Nephron (organoid): ENCODE data around the gene EPS8L2.

Experiments
- H3K27ac Mint-ChIP-seq, 3 experiments: 2 replicates each; pipeline ENCODE4 v1.8.0; 2020; ENCODE audit warnings: mixed read lengths in 3 of 3, mild to moderate bottlenecking in 2 of 3, moderate library complexity in 1 of 3
- H3K27me3 Mint-ChIP-seq: 2 replicates; pipeline ENCODE4 v1.8.0; 2021; ENCODE audit warnings: low read depth, mild to moderate bottlenecking, moderate library complexity, mixed read lengths
- H3K36me3 Mint-ChIP-seq: 2 replicates; pipeline ENCODE4 v1.8.0; 2020; ENCODE audit warnings: low read depth, mixed read lengths
- H3K4me1 Mint-ChIP-seq: 2 replicates; pipeline ENCODE4 v1.8.0; 2020; ENCODE audit warnings: mixed read lengths
- H3K4me3 Mint-ChIP-seq, 3 experiments: 2 replicates each; pipeline ENCODE4 v1.8.0; 2020; ENCODE audit warnings: mild to moderate bottlenecking in 3 of 3, mixed read lengths in 3 of 3, moderate library complexity in 2 of 3
- H3K9me3 Mint-ChIP-seq: 2 replicates; pipeline ENCODE4 v1.8.0; 2020; ENCODE audit warnings: mixed read lengths
- TF ChIP-seq, protein P1 (sequence below), 3 experiments: fragments of 200-600 bp; sonication (generic); IDR thresholded peaks; one replicate each; pipeline ENCODE4 v1.5.0; 2021; ENCODE audit warnings: antibody characterized with exemption in 3 of 3; ENCODE audit not compliant: unreplicated experiment in 3 of 3

Gene EPS8L2

GRCh38 chr11:742156-742546, 36.1 kb downstream of the EPS8L2 start:
- Mint-ChIP-seq H3K9me3 (no peaks in the 10 kb centered on the region), H3K4me1 (peaks cover 7% of the 10 kb centered on the region), H3K27ac (no peak overlapping the region), H3K4me3 (no peak overlapping the region), H3K27me3 (peaks cover 17% of the 10 kb centered on the region), H3K36me3 (no peaks in the 10 kb centered on the region)
- TF ChIP-seq, protein P1, sequence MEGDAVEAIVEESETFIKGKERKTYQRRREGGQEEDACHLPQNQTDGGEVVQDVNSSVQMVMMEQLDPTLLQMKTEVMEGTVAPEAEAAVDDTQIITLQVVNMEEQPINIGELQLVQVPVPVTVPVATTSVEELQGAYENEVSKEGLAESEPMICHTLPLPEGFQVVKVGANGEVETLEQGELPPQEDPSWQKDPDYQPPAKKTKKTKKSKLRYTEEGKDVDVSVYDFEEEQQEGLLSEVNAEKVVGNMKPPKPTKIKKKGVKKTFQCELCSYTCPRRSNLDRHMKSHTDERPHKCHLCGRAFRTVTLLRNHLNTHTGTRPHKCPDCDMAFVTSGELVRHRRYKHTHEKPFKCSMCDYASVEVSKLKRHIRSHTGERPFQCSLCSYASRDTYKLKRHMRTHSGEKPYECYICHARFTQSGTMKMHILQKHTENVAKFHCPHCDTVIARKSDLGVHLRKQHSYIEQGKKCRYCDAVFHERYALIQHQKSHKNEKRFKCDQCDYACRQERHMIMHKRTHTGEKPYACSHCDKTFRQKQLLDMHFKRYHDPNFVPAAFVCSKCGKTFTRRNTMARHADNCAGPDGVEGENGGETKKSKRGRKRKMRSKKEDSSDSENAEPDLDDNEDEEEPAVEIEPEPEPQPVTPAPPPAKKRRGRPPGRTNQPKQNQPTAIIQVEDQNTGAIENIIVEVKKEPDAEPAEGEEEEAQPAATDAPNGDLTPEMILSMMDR (IDR thresholded peaks at IDR 0.05; ENCODE audit: unreplicated experiment in 3 of 3) = no peak

GRCh38 chr11:742571-743201, 36.7 kb downstream of the EPS8L2 start:
- H3K4me1 Mint-ChIP-seq = peaks cover 4% of the 10 kb centered on the region
- H3K27me3 Mint-ChIP-seq = peaks cover 13% of the 10 kb centered on the region
- no peaks in the 10 kb centered on the region for H3K36me3 Mint-ChIP-seq
- no peaks in the 10 kb centered on the region for H3K9me3 Mint-ChIP-seq
- H3K27ac Mint-ChIP-seq = no peak overlapping the region
- H3K4me3 Mint-ChIP-seq = no peak overlapping the region
- TF ChIP-seq, protein P1 (IDR thresholded peaks at IDR 0.05; ENCODE audit: unreplicated experiment in 3 of 3) = no peak

DNA sequence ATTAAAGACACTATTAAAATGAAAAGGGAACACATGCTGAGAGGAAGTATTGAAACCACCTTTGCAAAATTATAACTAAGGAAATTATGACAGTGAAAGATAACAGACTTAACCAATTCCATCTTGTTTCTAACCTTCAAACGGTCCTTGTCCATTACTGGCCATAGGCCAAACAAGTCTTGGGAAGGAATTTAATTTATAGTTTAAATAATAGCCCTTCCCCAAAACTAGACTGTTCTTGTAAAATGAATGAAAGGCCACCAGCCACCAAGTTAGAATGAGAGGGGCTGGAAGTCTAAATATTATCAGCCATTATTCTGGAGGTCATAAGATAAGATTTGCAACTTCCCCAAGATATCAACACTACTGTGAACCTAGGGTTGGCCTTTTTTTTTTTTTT, 39.4 kb downstream of the EPS8L2 start:
- peaks cover 10% of the 10 kb centered on the region for H3K27me3 Mint-ChIP-seq
- peaks cover 12% of the 10 kb centered on the region for H3K4me1 Mint-ChIP-seq
- H3K27ac Mint-ChIP-seq = no peak overlapping the region
- H3K36me3 Mint-ChIP-seq = no peaks in the 10 kb centered on the region
- no peaks in the 10 kb centered on the region for H3K9me3 Mint-ChIP-seq
- TF ChIP-seq, protein P1 (IDR thresholded peaks at IDR 0.05; ENCODE audit: unreplicated experiment in 3 of 3) = no peak
- peak overlapping the region; percentile 17 to 68 (median 66) for H3K4me3 Mint-ChIP-seq

GRCh38 chr11:746289-747157, 40.5 kb downstream of the EPS8L2 start:
- H3K27me3 Mint-ChIP-seq = peaks cover 10% of the 10 kb centered on the region
- peak overlapping the region; percentile 88 to 93 (median 92) for H3K4me3 Mint-ChIP-seq
- TF ChIP-seq, protein P1 (IDR thresholded peaks at IDR 0.05; ENCODE audit: unreplicated experiment in 3 of 3) = no peak
- H3K4me1 Mint-ChIP-seq = peaks cover 12% of the 10 kb centered on the region
- no peaks in the 10 kb centered on the region for H3K36me3 Mint-ChIP-seq
- H3K9me3 Mint-ChIP-seq = no peaks in the 10 kb centered on the region
- peak overlapping the region; percentile 53 to 94 (median 80) for H3K27ac Mint-ChIP-seq

DNA sequence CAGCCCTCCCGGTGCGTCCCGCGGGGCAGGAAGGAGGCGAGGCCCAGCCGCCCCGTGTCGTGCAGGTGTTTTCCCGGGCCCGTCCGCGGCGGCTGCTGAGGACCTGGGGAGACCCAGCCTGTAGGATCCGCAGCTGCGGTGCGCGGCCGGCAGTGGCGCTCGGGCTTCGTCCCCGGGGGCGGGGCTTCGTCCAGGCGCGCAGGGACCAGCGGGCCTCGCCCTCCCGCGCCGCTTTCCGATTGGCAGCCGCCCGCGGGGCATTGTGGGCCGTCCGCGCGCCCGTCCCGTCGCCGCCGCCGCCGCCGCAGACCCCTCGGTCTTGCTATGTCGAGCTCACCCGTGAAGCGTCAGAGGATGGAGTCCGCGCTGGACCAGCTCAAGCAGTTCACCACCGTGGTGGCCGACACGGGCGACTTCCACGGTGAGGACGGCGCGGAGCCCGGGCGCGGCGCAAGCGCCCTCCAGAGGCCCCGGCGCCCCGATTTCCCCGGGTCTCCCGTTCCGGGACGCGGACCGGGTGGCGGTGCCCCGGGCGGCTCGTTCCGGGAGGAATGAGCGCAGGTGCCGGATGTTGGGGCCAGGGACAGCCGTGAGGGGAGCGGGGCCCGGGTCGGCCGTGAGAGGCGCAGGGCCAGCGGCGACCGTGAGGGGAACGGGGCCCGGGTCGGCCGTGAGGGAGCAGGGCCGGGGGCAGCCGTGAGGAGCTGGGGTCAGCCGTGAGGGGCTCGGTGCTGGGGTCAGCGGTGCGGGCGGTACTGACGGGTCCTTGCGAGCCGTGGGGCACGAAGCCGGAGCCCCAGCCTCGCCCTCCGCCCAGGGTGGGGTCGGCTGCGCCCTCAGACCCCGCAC, 41.4 kb downstream of the EPS8L2 start, which contains the start of gene TALDO1:
Gene TALDO1, plus strand, starts transcription at position 307 of the 849 bp plus-strand sequence. Its CDS starts 18 bp downstream, at position 325.
- Mint-ChIP-seq H3K4me1 (peaks cover 12% of the 10 kb centered on the region), H3K27me3 (peaks cover 10% of the 10 kb centered on the region), H3K9me3 (no peaks in the 10 kb centered on the region), H3K4me3 (peak within 1 kb of the TSS; percentile 88 to 93 (median 92)), H3K27ac (peak within 1 kb of the TSS; percentile 53 to 94 (median 80)), H3K36me3 (no peaks in the 10 kb centered on the region)
- TF ChIP-seq, protein P1 (IDR thresholded peaks at IDR 0.05; ENCODE audit: unreplicated experiment in 3 of 3) = peak in 1 of 3 experiments; percentile 45
